Stimulated activated CD4-positive, alpha-beta T cell treated with anti-CD3 and anti-CD28 coated beads, Interleukin-12 subunit alpha, Interleukin-12 subunit beta, amount 100 ng/mL, for 4 hours (primary cell): ENCODE data around the gene GREB1L.
"Not testable (repeated sequence)": the region's sequence is repeated elsewhere in the genome, so short reads cannot be mapped to it uniquely, and the experiment has no call there.

Source experiments
- DNase-seq: peaks from one replicate; pipeline ENCODE4 v3.0.0-alpha.2; 2020

The GREB1L gene

GRCh38 chr18:21311980-21312379, 69.9 kb downstream of the GREB1L start:
- not testable (repeated sequence) for DNase-seq

- DNase-seq: no peak
Observed at GRCh38 chr18:21313576-21313975, 71.5 kb downstream of the GREB1L start.

- no peak for DNase-seq
Observed at GRCh38 chr18:21314724-21315123, 72.7 kb downstream of the GREB1L start.

- not testable (repeated sequence) for DNase-seq
Observed at GRCh38 chr18:21315126-21315525, 73.1 kb downstream of the GREB1L start.

- DNase-seq: no peak
Observed at GRCh38 chr18:21315741-21316197, 73.7 kb downstream of the GREB1L start.

- DNase-seq: no peak
Observed at GRCh38 chr18:21316296-21316695, 74.3 kb downstream of the GREB1L start.

- no peak for DNase-seq
Observed at GRCh38 chr18:21321711-21322110, 79.7 kb downstream of the GREB1L start.

- DNase-seq: no peak
Observed at GRCh38 chr18:21327101-21327500, 85.1 kb downstream of the GREB1L start.

GRCh38 chr18:21330122-21330701, 88.2 kb downstream of the GREB1L start:
- no peak for DNase-seq

GRCh38 chr18:21331065-21331464, 89.0 kb downstream of the GREB1L start:
- DNase-seq: no peak

- no peak for DNase-seq
Observed at GRCh38 chr18:21335927-21336488, 94.0 kb downstream of the GREB1L start.

GRCh38 chr18:21336846-21337245, 94.8 kb downstream of the GREB1L start:
- no peak for DNase-seq

- DNase-seq: no peak
Observed at GRCh38 chr18:21341141-21341540, 99.1 kb downstream of the GREB1L start.

GRCh38 chr18:21342372-21342771, 100.3 kb downstream of the GREB1L start:
- DNase-seq: no peak

GRCh38 chr18:21344860-21345259, 102.8 kb downstream of the GREB1L start:
- DNase-seq: no peak

- DNase-seq: no peak
Observed at GRCh38 chr18:21345840-21346239, 103.8 kb downstream of the GREB1L start.

- DNase-seq: no peak
Observed at GRCh38 chr18:21359746-21360145, 117.7 kb downstream of the GREB1L start.

GRCh38 chr18:21361307-21361880, 119.4 kb downstream of the GREB1L start:
- no peak for DNase-seq

GRCh38 chr18:21362831-21363230, 120.8 kb downstream of the GREB1L start:
- no peak for DNase-seq

- no peak for DNase-seq
Observed at GRCh38 chr18:21363348-21363747, 121.3 kb downstream of the GREB1L start.

GRCh38 chr18:21364471-21364870, 122.4 kb downstream of the GREB1L start:
- DNase-seq: no peak

- DNase-seq: no peak
Observed at GRCh38 chr18:21366896-21367295, 124.9 kb downstream of the GREB1L start.

- DNase-seq: no peak
Observed at GRCh38 chr18:21369146-21369545, 127.1 kb downstream of the GREB1L start.

- DNase-seq: not testable (repeated sequence)
Observed at GRCh38 chr18:21369597-21369996, 127.6 kb downstream of the GREB1L start.

GRCh38 chr18:21383031-21383430, 141.0 kb downstream of the GREB1L start:
- no peak for DNase-seq
